ENCODE results near the gene TYK2. TPM values are rescaled to one million over a fixed set of nuclear protein-coding genes. Genes with fewer than 3 reads are reported as not detected.
A peak's percentile ranks its signal among the peaks of the same experiment; 100 is the strongest.

TYK2 gene
- total RNA-seq, 4 donors from 2014 or later: 50.5 to 71.6 (median 65.9) TPM

DNA sequence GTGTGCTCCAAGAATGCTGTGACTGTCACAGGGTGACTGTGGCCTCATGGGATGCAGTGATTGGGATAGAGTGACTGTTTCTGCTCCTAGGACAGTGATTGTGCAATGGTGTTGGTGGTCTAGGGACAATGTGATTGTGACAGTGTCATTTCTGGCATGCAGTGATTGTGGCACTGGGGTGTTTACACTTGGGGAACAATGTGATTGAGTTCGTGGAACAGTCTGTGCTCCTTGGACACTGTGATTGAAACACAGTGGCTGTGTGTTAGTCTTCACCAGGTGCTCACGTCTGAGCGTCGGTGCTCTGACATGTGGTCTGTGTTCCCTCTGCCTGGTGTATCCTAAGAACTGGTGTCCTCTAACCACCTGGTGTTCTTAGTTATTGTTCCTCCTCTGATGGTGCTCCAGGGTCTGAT, 41.7 kb upstream of the TYK2 start:
- intact Hi-C loops (cut with DNase I): no loop called here
- H3K36me3 ChIP-seq: no peaks in the 10 kb centered on the region
- peaks cover 36 to 61% (median 44%) of the 10 kb centered on the region in 4 donors for H3K4me1 ChIP-seq
- H3K27ac ChIP-seq (replicated peaks in 1 of 4): no peak overlapping the region
- no peaks in the 10 kb centered on the region for H3K9me3 ChIP-seq
- TF ChIP-seq EP300 (IDR thresholded peaks at IDR 0.05) (no peak), POLR2A (IDR thresholded peaks at IDR 0.05; ENCODE audit: low read depth) (no peak), POLR2AphosphoS5 (IDR thresholded peaks at IDR 0.05) (no peak)
- TF ChIP-seq, protein P1, sequence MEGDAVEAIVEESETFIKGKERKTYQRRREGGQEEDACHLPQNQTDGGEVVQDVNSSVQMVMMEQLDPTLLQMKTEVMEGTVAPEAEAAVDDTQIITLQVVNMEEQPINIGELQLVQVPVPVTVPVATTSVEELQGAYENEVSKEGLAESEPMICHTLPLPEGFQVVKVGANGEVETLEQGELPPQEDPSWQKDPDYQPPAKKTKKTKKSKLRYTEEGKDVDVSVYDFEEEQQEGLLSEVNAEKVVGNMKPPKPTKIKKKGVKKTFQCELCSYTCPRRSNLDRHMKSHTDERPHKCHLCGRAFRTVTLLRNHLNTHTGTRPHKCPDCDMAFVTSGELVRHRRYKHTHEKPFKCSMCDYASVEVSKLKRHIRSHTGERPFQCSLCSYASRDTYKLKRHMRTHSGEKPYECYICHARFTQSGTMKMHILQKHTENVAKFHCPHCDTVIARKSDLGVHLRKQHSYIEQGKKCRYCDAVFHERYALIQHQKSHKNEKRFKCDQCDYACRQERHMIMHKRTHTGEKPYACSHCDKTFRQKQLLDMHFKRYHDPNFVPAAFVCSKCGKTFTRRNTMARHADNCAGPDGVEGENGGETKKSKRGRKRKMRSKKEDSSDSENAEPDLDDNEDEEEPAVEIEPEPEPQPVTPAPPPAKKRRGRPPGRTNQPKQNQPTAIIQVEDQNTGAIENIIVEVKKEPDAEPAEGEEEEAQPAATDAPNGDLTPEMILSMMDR (IDR thresholded peaks at IDR 0.05): no peak
- no peak for DNase-seq (ENCODE audit: extremely low spot score)
- peaks cover 14 to 98% (median 76%) of the 10 kb centered on the region in 4 donors for H3K27me3 ChIP-seq
- 33% methylated on average over 1 of the region's 4 CpGs for WGBS
- no peak overlapping the region for H3K4me3 ChIP-seq

DNA sequence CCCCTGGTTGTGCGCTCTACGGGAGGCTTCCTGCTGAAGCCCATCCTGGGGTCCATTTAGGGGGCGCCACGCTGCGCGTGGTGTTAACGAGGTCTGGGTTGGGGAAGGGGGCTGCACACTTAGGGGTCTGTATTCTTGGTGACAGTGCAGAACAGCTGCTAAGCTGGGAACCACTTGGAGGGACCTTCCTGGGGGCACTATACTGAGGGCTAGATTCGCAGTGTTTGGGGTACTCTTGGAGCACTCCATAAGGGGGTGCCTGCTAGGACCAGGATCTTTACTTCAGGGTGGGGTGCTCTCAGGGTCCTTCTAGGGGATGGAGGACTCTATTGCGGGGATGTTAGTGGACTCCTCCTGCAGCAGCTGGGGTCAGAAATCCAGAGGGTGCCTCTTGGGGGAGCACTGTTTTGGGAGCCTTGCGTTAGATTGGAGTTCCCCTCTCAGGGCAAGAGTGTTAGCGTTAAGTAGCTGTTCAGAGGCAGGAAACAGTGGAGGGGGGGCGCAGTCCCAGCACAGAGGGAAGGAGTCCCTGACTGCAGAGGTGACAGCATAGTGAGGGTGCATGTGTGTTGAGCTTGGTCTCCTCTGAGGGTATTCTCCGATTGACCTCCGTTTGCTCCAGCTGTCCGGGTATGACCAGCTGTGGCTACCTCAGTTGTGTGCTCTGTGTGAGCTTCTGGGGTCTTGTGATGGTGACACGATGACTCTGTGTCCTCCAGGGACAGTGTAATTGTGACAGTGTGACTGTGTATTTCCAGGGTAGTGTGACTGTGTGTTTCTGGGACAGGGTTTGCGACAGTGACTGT, 41.1 kb upstream of the TYK2 start:
- Histone ChIP-seq H3K27me3 (peaks cover 14 to 98% (median 82%) of the 10 kb centered on the region in 4 donors), H3K4me3 (peak overlapping the region in 2 of 4 donors; percentile 29 to 42), H3K36me3 (no peaks in the 10 kb centered on the region), H3K9me3 (no peaks in the 10 kb centered on the region), H3K4me1 (peaks cover 42 to 67% (median 50%) of the 10 kb centered on the region in 4 donors), H3K27ac (replicated peaks in 1 of 4) (no peak overlapping the region)
- DNase-seq (ENCODE audit: extremely low spot score): no peak
- TF ChIP-seq POLR2A (IDR thresholded peaks at IDR 0.05; ENCODE audit: low read depth) (no peak), POLR2AphosphoS5 (IDR thresholded peaks at IDR 0.05) (no peak), EP300 (IDR thresholded peaks at IDR 0.05) (no peak)
- TF ChIP-seq, protein P1 (IDR thresholded peaks at IDR 0.05): no peak
- 21% methylated on average over 17 of the region's 17 CpGs for WGBS
- intact Hi-C loops (cut with DNase I): no loop called here

DNA sequence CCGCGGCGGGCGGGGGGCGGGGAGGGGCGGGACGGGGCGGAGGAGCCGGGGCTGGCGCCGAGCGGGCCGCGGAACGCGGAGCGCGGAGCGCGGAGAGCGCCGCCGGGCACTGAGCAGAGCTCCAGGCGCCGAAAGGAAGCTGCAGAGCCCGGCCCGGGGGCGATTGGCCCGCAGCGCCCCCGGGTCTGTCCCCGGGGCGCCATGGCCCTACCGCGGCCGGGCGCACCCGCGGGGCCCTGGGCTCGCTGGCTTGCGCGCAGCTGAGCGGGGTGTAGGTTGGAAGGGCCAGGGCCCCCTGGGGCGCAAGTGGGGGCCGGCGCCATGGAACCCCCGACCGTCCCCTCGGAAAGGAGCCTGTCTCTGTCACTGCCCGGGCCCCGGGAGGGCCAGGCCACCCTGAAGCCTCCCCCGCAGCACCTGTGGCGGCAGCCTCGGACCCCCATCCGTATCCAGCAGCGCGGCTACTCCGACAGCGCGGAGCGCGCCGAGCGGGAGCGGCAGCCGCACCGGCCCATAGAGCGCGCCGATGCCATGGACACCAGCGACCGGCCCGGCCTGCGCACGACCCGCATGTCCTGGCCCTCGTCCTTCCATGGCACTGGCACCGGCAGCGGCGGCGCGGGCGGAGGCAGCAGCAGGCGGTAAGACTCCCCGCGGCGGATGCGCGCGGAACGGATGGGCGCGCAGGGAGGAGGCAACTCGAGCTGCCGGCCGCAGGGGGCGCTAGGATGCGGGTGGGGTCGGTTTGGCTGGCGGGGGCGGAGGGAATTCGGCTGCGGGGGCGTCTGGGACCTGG, 40.3 kb upstream of the TYK2 start, which contains the start of gene PDE4A:
TSS of gene PDE4A (plus strand) at position 95 of the 796 bp plus-strand sequence. CDS start at position 322, 227 bp downstream.
- Histone ChIP-seq H3K9me3 (no peaks in the 10 kb centered on the region), H3K27me3 (peaks cover 14 to 100% (median 85%) of the 10 kb centered on the region in 4 donors), H3K27ac (replicated peaks in 1 of 4) (no peak within 1 kb of the TSS), H3K4me1 (peaks cover 47 to 74% (median 57%) of the 10 kb centered on the region in 4 donors), H3K36me3 (no peaks in the 10 kb centered on the region), H3K4me3 (peak within 1 kb of the TSS; percentile 27 to 42 (median 34))
- TF ChIP-seq, protein P1 (IDR thresholded peaks at IDR 0.05): peak in 1 of 3 experiments; percentile 9
- TF ChIP-seq POLR2AphosphoS5 (IDR thresholded peaks at IDR 0.05): no peak
- WGBS: 0% methylated on average over 17 of the region's 104 CpGs
- intact Hi-C loops (cut with DNase I): no loop called here
- no peak for DNase-seq (ENCODE audit: extremely low spot score)

DNA sequence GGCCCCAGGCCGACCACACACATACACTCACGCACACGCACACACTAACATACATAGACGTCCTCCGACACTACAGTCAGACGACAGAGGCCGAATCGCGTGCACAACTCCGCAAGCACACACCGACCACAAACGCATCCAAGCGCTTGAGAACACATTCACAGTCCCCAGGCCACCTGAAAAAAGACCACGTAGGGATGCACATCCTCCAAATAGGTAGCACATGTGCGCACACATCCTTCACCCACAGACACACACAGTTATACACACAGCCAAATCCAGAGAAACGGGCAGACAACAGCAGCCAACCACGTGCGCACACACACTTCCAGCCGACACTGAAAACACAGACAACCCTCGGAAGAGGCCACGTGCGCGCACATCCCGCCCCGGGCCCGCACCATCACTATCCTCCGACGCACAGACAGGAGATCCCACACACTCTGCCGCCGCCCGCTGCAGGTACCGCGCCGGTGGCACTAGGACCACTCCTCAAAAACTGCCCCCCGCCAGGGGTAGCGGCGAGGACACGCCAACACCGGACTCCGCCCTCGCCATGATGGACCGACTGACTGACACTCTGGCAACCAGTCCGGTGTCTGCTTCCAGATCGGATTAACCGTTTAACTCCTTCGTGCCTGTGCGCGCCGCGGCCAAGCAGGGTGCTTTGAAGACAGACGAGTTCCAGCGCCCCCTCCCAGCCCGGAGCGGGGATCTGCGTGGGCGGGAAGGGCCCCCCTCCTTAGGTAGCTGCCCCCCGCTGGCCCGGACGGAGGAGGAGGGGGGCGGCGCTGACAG, 39.5 kb upstream of the TYK2 start:
- peaks cover 47 to 70% (median 55%) of the 10 kb centered on the region in 4 donors for H3K4me1 ChIP-seq

More for the DNA sequence above, 39.5 kb upstream of the TYK2 start:
- peaks cover 14 to 98% (median 80%) of the 10 kb centered on the region in 4 donors for H3K27me3 ChIP-seq
- H3K4me3 ChIP-seq: peak overlapping the region; percentile 27 to 42 (median 34)
- no peak for TF ChIP-seq POLR2A (IDR thresholded peaks at IDR 0.05; ENCODE audit: low read depth)
- no peak for TF ChIP-seq EP300 (IDR thresholded peaks at IDR 0.05)
- TF ChIP-seq, protein P1 (IDR thresholded peaks at IDR 0.05): no peak
- TF ChIP-seq POLR2AphosphoS5 (IDR thresholded peaks at IDR 0.05): no peak
- intact Hi-C loops (cut with DNase I): no loop called here
- DNase-seq (ENCODE audit: extremely low spot score): no peak
- H3K27ac ChIP-seq (replicated peaks in 1 of 4): no peak overlapping the region
- H3K36me3 ChIP-seq: no peaks in the 10 kb centered on the region
- no peaks in the 10 kb centered on the region for H3K9me3 ChIP-seq
- WGBS: under 1% methylated on average over 30 of the region's 61 CpGs
